ENCODE results near the gene PAQR5. TPM values are rescaled to one million over a fixed set of nuclear protein-coding genes. Genes with fewer than 3 reads are reported as not detected.

Gene PAQR5
- total and polyA plus RNA-seq, 9 of the 15 experiments (the other 6 are each of a cell fraction or from before 2014, with no cell fraction given), result 0.04 to 0.08 TPM; not detected in 7

DNA sequence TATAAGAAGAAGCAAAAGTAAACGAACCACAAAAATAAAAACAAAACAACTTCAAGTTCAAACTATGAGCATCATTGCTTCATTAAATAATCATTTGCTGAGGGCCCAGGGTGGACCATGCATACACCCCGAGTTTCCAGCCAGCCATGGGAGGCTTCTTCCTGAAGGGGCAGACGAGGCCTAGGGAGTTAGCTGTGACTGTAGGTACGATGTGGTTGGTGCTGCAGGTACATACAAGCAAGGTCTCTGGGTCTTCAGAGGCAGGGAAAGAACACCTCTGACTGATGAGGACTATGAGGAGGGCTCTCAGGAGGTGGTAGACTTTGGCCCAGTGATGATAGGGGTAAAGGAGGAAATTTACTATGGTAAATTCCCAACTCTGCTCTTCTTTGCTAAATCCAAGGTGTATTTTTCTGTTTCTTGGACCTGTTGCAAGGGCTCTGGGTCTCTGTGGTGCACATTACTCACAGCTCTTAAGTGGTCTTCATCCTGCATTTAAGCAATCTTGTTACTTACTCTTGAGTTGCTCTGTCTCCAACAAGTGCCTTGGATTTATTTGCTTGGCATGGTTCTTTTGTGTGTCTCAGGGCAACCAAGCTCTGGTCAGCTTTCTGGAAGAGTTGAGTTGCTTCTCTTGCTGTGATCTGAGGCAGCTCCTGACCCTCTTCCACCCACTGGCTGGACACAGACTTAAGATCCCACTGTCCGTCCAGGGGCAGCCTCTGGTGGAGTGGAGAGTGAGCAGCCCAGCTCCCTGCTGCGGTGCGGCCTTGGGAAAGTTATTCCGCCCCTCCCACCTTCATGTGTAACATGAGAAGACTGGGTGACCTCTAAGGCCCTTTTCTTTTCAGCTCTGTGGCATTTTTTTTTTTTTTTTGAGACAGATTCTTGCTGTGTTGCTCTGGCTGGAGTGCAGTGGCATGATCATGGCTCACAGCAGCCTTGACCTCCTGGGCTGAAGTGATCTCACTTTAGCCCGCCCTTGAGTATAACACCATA, 59.4 kb downstream of the PAQR5 start:
- no peak overlapping the region for H3K4me2 ChIP-seq (ENCODE audit: insufficient read depth, low read length)
- no peaks in the 10 kb centered on the region; a peak in 2 of 5 replicates for H3K4me1 ChIP-seq (replicated peaks in 1 of 2; ENCODE audit: control insufficient read depth in 2 of 2, insufficient read depth in 2 of 2, low read length in 2 of 2)
- peak; percentile 89 for ATAC-seq
- BruUV-seq (replicated peaks), result no TSS peak
- H4K20me1 ChIP-seq (replicated peaks; ENCODE audit: control insufficient read depth, insufficient read depth, low read length), result no peaks in the 10 kb centered on the region
- intact Hi-C loops (cut with micrococcal nuclease) (no loop called here), in situ Hi-C loops (cut with MboI) (no loop called here)
- no peaks in the 10 kb centered on the region; a peak in 2 of 5 replicates for H3K27me3 ChIP-seq (ENCODE audit: control insufficient read depth in 2 of 2, insufficient read depth in 2 of 2, low read length in 2 of 2)
- DNase-seq (ENCODE audit: extremely low read depth in 1 of 4, low spot score in 3 of 4), result peak in 3 of 4 experiments; percentile 24 to 46 (median 28)
- no peak overlapping the region for H3K9ac ChIP-seq (ENCODE audit: insufficient read depth in 1 of 2, low read depth in 2 of 2, low read length in 2 of 2)
- no peaks in the 10 kb centered on the region for H3K79me2 ChIP-seq (ENCODE audit: control insufficient read depth, insufficient read depth, low read length)
- H3K27ac ChIP-seq (ENCODE audit: extremely low read depth, low read depth, low read length), result no peak overlapping the region
- WGBS (ENCODE audit: insufficient coverage, low coverage, missing lambda C conversion rate), result 8% methylated on average over 9 of the region's 9 CpGs
- H3K9me1 ChIP-seq (ENCODE audit: control insufficient read depth, insufficient read depth, low read length), result no peaks in the 10 kb centered on the region
- ChIA-PET CTCF (ENCODE audit: low intra/inter-chr PET ratio) (no interaction called here), POLR2A (interaction anchor here (0.8 to 1.2 kb wide), 2 partner anchors 11 to 14 kb away, joined by 3 read pairs; no protein-coding TSS in a partner anchor)
- FAIRE-seq, result no peak
- no peak overlapping the region for H3K4me3 ChIP-seq
- no peak for TF ChIP-seq SMARCC2 (IDR thresholded peaks at IDR 0.05; ENCODE audit: low read depth)
- no peak for TF ChIP-seq FUS (optimal IDR thresholded peaks at IDR 0.05; ENCODE audit: low read depth, low read length)
- TF ChIP-seq ZNF384 (IDR thresholded peaks at IDR 0.05; ENCODE audit: low read depth, low read length), result peak; percentile 89
- no peaks in the 10 kb centered on the region for H3K9me3 ChIP-seq (replicated peaks; ENCODE audit: control insufficient read depth, insufficient read depth, low read depth, low read length)
- H2AFZ ChIP-seq (ENCODE audit: low read depth, low read length), result no peak overlapping the region
- no peaks in the 10 kb centered on the region for H3K36me3 ChIP-seq (ENCODE audit: control insufficient read depth, insufficient read depth, low read length)

DNA sequence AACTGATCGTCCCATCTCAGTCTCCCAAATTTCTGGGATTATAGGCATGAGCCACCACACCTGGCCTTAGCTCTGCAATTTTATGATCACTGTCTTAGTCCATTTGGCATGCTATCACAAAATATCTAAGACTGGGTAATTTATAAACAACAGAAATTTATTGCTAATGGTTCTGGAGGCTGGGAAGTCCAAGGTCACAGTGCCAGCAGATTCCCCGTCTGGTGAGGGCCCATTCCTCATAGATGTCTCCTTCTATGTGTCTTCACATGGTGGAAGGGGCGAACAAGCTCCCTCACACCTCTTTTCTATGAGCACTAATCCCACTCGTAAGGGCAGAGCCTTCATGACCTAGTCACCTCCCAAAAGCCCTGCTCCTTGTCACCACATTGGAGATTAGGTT, 60.1 kb downstream of the PAQR5 start:
- no peak overlapping the region for H3K4me2 ChIP-seq (ENCODE audit: insufficient read depth, low read length)
- H4K20me1 ChIP-seq (replicated peaks; ENCODE audit: control insufficient read depth, insufficient read depth, low read length), result no peaks in the 10 kb centered on the region
- H3K4me1 ChIP-seq (replicated peaks in 1 of 2; ENCODE audit: control insufficient read depth in 2 of 2, insufficient read depth in 2 of 2, low read length in 2 of 2), result no peaks in the 10 kb centered on the region; a peak in 2 of 5 replicates
- H2AFZ ChIP-seq (ENCODE audit: low read depth, low read length), result no peak overlapping the region
- H3K36me3 ChIP-seq (ENCODE audit: control insufficient read depth, insufficient read depth, low read length), result no peaks in the 10 kb centered on the region
- ATAC-seq (no peak), DNase-seq (ENCODE audit: extremely low read depth in 1 of 4, low spot score in 3 of 4) (no peak), FAIRE-seq (no peak)
- in situ Hi-C loops (cut with MboI) (no loop called here), intact Hi-C loops (cut with micrococcal nuclease) (no loop called here)
- WGBS (ENCODE audit: insufficient coverage, low coverage, missing lambda C conversion rate), result 36% methylated on average over 4 of the region's 4 CpGs
- H3K9ac ChIP-seq (ENCODE audit: insufficient read depth in 1 of 2, low read depth in 2 of 2, low read length in 2 of 2), result no peak overlapping the region
- BruUV-seq (replicated peaks), result no TSS peak
- H3K9me3 ChIP-seq (replicated peaks; ENCODE audit: control insufficient read depth, insufficient read depth, low read depth, low read length), result no peaks in the 10 kb centered on the region
- H3K27ac ChIP-seq (ENCODE audit: extremely low read depth, low read depth, low read length), result no peak overlapping the region
- no peak overlapping the region for H3K4me3 ChIP-seq
- no peaks in the 10 kb centered on the region for H3K79me2 ChIP-seq (ENCODE audit: control insufficient read depth, insufficient read depth, low read length)
- no peaks in the 10 kb centered on the region for H3K9me1 ChIP-seq (ENCODE audit: control insufficient read depth, insufficient read depth, low read length)
- CTCF ChIA-PET (ENCODE audit: low intra/inter-chr PET ratio), result no interaction called here
- H3K27me3 ChIP-seq (ENCODE audit: control insufficient read depth in 2 of 2, insufficient read depth in 2 of 2, low read length in 2 of 2), result no peaks in the 10 kb centered on the region; a peak in 2 of 5 replicates
- POLR2A ChIA-PET, result interaction anchor here (0.8 to 1.2 kb wide), 2 partner anchors 10 to 14 kb away, joined by 3 read pairs; no protein-coding TSS in a partner anchor
- TF ChIP-seq, protein P1, sequence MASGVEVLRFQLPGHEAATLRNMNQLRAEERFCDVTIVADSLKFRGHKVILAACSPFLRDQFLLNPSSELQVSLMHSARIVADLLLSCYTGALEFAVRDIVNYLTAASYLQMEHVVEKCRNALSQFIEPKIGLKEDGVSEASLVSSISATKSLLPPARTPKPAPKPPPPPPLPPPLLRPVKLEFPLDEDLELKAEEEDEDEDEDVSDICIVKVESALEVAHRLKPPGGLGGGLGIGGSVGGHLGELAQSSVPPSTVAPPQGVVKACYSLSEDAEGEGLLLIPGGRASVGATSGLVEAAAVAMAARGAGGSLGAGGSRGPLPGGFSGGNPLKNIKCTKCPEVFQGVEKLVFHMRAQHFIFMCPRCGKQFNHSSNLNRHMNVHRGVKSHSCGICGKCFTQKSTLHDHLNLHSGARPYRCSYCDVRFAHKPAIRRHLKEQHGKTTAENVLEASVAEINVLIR (CRISPR knock-in tag; IDR thresholded peaks at IDR 0.05), result no peak
- TF ChIP-seq, protein P2, sequence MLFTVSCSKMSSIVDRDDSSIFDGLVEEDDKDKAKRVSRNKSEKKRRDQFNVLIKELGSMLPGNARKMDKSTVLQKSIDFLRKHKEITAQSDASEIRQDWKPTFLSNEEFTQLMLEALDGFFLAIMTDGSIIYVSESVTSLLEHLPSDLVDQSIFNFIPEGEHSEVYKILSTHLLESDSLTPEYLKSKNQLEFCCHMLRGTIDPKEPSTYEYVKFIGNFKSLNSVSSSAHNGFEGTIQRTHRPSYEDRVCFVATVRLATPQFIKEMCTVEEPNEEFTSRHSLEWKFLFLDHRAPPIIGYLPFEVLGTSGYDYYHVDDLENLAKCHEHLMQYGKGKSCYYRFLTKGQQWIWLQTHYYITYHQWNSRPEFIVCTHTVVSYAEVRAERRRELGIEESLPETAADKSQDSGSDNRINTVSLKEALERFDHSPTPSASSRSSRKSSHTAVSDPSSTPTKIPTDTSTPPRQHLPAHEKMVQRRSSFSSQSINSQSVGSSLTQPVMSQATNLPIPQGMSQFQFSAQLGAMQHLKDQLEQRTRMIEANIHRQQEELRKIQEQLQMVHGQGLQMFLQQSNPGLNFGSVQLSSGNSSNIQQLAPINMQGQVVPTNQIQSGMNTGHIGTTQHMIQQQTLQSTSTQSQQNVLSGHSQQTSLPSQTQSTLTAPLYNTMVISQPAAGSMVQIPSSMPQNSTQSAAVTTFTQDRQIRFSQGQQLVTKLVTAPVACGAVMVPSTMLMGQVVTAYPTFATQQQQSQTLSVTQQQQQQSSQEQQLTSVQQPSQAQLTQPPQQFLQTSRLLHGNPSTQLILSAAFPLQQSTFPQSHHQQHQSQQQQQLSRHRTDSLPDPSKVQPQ (CRISPR knock-in tag; IDR thresholded peaks at IDR 0.05; ENCODE audit: borderline replicate concordance), result no peak
- no peak for TF ChIP-seq CBFA2T2 (conservative IDR thresholded peaks at IDR 0.05)
- TF ChIP-seq, protein P3, sequence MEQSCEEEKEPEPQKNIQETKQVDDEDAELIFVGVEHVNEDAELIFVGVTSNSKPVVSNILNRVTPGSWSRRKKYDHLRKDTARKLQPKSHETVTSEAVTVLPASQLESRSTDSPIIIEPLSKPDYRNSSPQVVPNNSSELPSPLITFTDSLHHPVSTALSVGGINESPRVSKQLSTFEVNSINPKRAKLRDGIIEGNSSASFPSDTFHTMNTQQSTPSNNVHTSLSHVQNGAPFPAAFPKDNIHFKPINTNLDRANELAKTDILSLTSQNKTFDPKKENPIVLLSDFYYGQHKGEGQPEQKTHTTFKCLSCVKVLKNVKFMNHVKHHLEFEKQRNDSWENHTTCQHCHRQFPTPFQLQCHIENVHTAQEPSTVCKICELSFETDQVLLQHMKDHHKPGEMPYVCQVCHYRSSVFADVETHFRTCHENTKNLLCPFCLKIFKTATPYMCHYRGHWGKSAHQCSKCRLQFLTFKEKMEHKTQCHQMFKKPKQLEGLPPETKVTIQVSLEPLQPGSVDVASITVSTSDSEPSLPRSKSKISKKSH (CRISPR knock-in tag; IDR thresholded peaks at IDR 0.05), result no peak
